A549 (cell line): Measurements from ENCODE around the gene ILK. TPM values are rescaled to one million over a fixed set of nuclear protein-coding genes. Genes with fewer than 3 reads are reported as not detected.

ENCODE experiments used
- ATAC-seq, 2 experiments: fragments of 200-7000 bp in 1 of 2; fragments of >200 bp in 1 of 2; cut with Nextera tagmentation in 1 of 2; cut with Tn5 transposase in 1 of 2; 3 replicates each; pipeline versions ENCODE4 v1.8.0 to v1.9.1; 2018 to 2020; ENCODE audit warnings: mild to moderate bottlenecking in 1 of 2, moderate library complexity in 1 of 2
- CTCF ChIA-PET: fragments of 300-600 bp; sonication (Branson Sonifier 250); formaldehyde crosslinking; extraction: SDS; loops from one replicate; lab custom pipeline; 2021; ENCODE audit warnings: antibody characterized with exemption, inconsistent platforms; lab: Yijun Ruan, JAX
- POLR2A ChIA-PET: fragments of 350-600 bp; formaldehyde crosslinking; extraction: SDS; loops from one replicate; lab custom pipeline; 2021; ENCODE audit warnings: antibody characterized with exemption, inconsistent platforms; lab: Yijun Ruan, JAX
- DNase-seq, 2 experiments: peaks; one replicate each; pipeline versions ENCODE4 v3.0.0 to v3.0.0-alpha.2; 2011 to 2016; ENCODE audit warnings: low read depth in 1 of 2, low spot score in 1 of 2
- FAIRE-seq: peaks from 2 replicates; lab custom pipeline; 2011; peaks lifted over from hg19 to GRCh38; lab: Jason Lieb, UNC
- H3K27ac ChIP-seq, 2 experiments: fragments of >200 bp; sonication (Bioruptor Twin); formaldehyde crosslinking; 3 replicates each; pipeline ENCODE4 v1.5.1; 2016 to 2017
- H3K4me1 ChIP-seq: fragments of >200 bp; sonication (Bioruptor Twin); formaldehyde crosslinking; 3 replicates; pipeline ENCODE4 v1.6.1; 2016
- H3K4me2 ChIP-seq: fragments of >200 bp; sonication (Bioruptor Twin); formaldehyde crosslinking; 3 replicates; pipeline ENCODE4 v1.6.1; 2016
- H3K4me3 ChIP-seq: fragments of >200 bp; sonication (Bioruptor Twin); formaldehyde crosslinking; 3 replicates; pipeline ENCODE4 v1.5.1; 2016
- H3K9me3 ChIP-seq: fragments of >200 bp; sonication (Bioruptor Twin); formaldehyde crosslinking; 3 replicates; pipeline ENCODE4 v1.6.1; 2016
- BCL3 ChIP-seq: fragments of >200 bp; sonication (Bioruptor Twin); formaldehyde crosslinking; IDR thresholded peaks from 3 replicates; pipeline ENCODE4 v1.6.1; 2016
- CEBPB ChIP-seq, 2 experiments: fragments of >200 bp in 1 of 2; sonication (Bioruptor Twin) in 1 of 2; formaldehyde crosslinking in 1 of 2; IDR thresholded peaks; 2 replicates each; pipeline ENCODE4 v1.6.1; 2012 to 2016
- EHMT2 ChIP-seq: fragments of 200-600 bp; sonication (generic); IDR thresholded peaks from 2 replicates; pipeline ENCODE4 v1.6.1; 2016; ENCODE audit warnings: antibody characterized with exemption, low read depth, mild to moderate bottlenecking, moderate library complexity
- EP300 ChIP-seq, 2 experiments: fragments of >200 bp; sonication (Bioruptor Twin); formaldehyde crosslinking; IDR thresholded peaks; 2 replicates in 1 of 2; 3 replicates in 1 of 2; pipeline ENCODE4 v1.6.1; 2016 to 2017
- ESRRA ChIP-seq: fragments of 150-350 bp; IDR thresholded peaks from 2 replicates; pipeline ENCODE4 v1.6.1; 2014; ENCODE audit warnings: mild to moderate bottlenecking, low read length, borderline replicate concordance
- FOSL2 ChIP-seq, 2 experiments: fragments of 450-650 bp in 1 of 2; fragments of >200 bp in 1 of 2; sonication (Bioruptor Twin) in 1 of 2; formaldehyde crosslinking; IDR thresholded peaks; 2 replicates each; pipeline versions ENCODE4 v1.5.0 to v1.6.1; 2016 to 2020; ENCODE audit warnings: mild to moderate bottlenecking in 1 of 2, moderate library complexity in 1 of 2
- KDM1A ChIP-seq: fragments of 200-600 bp; sonication (generic); IDR thresholded peaks from 2 replicates; pipeline ENCODE4 v1.6.1; 2016; ENCODE audit warnings: low read depth, mild to moderate bottlenecking
- KDM5A ChIP-seq: fragments of 200-600 bp; sonication (generic); IDR thresholded peaks from 2 replicates; pipeline ENCODE4 v1.6.1; 2016; ENCODE audit warnings: antibody characterized with exemption, mild to moderate bottlenecking
- MAFK ChIP-seq: fragments of 450-650 bp; IDR thresholded peaks from 2 replicates; pipeline ENCODE4 v1.6.1; 2014; ENCODE audit not compliant: partially characterized antibody
- MYC ChIP-seq: IDR thresholded peaks from 2 replicates; pipeline ENCODE4 v1.6.1; 2012; ENCODE audit warnings: mild to moderate bottlenecking, inconsistent platforms, low read length, improper control_type of control experiment, borderline replicate concordance
- NPAS2 ChIP-seq: fragments of 250-450 bp; sonication (Bioruptor Pico); IDR thresholded peaks from 2 replicates; pipeline ENCODE4 v1.8.0; 2022; ENCODE audit warnings: mild to moderate bottlenecking, moderate library complexity, borderline replicate concordance
- RARB ChIP-seq: fragments of 250-450 bp; sonication (Bioruptor Pico); IDR thresholded peaks from 2 replicates; pipeline ENCODE4 v1.8.0; 2021; ENCODE audit warnings: mild to moderate bottlenecking, moderate library complexity
- RCOR1 ChIP-seq: fragments of 150-350 bp; IDR thresholded peaks from 2 replicates; pipeline ENCODE4 v1.6.1; 2014; ENCODE audit warnings: antibody characterized with exemption, low read length, low read depth
- RNF2 ChIP-seq: fragments of 200-600 bp; sonication (generic); IDR thresholded peaks from 2 replicates; pipeline ENCODE4 v1.6.1; 2016; ENCODE audit warnings: low read depth, mild to moderate bottlenecking, antibody characterized with exemption, moderate library complexity, borderline replicate concordance
- SMC3 ChIP-seq: fragments of >200 bp; sonication (Bioruptor Twin); formaldehyde crosslinking; IDR thresholded peaks from 3 replicates; pipeline ENCODE4 v1.6.1; 2018; ENCODE audit warnings: inconsistent platforms
- WGBS: methylation state at CpG from one replicate; pipeline ENCODE4 v1.1.6; 2017; ENCODE audit errors: missing lambda C conversion rate; 5-methylcytosine and 5-hydroxymethylcytosine counted together
- polyA plus RNA-seq, 4 experiments: library from polyadenylated mRNA; depleted of rRNA in 3 of 4; stranded (reverse); fragments of >200 nt; fragmentation: RNase III in 1 of 4; extraction: RNeasy Plus Mini Kit Qiagen cat#74134 plus additional on column Dnase treatment in 1 of 4; gene quantifications; 2 replicates in 3 of 4; 3 replicates in 1 of 4; pipeline ENCODE4 v1.2.3, GENCODE V29; 2011 to 2017
- TF ChIP-seq, protein P1 (sequence below): fragments of >200 bp; sonication (Bioruptor Twin); formaldehyde crosslinking; IDR thresholded peaks from 2 replicates; pipeline ENCODE4 v1.6.1; 2016
- TF ChIP-seq, protein P2 (sequence below): IDR thresholded peaks from 2 replicates; pipeline ENCODE4 v1.6.1; 2012; ENCODE audit warnings: low read depth, borderline replicate concordance
- TF ChIP-seq, protein P3 (sequence below): fragments of 200-600 bp; sonication (generic); IDR thresholded peaks from 2 replicates; pipeline ENCODE4 v1.6.1; 2016; ENCODE audit warnings: antibody characterized with exemption, mild to moderate bottlenecking, moderate library complexity
- TF ChIP-seq, protein P4 (sequence below): fragments of 150-350 bp; IDR thresholded peaks from 2 replicates; pipeline ENCODE4 v1.6.1; 2014; ENCODE audit warnings: low read depth, mild to moderate bottlenecking, low read length

ILK gene
- polyA plus RNA-seq, 2 of the 4 experiments (the other 2 are of a cell fraction) = 108 to 109 TPM

DNA sequence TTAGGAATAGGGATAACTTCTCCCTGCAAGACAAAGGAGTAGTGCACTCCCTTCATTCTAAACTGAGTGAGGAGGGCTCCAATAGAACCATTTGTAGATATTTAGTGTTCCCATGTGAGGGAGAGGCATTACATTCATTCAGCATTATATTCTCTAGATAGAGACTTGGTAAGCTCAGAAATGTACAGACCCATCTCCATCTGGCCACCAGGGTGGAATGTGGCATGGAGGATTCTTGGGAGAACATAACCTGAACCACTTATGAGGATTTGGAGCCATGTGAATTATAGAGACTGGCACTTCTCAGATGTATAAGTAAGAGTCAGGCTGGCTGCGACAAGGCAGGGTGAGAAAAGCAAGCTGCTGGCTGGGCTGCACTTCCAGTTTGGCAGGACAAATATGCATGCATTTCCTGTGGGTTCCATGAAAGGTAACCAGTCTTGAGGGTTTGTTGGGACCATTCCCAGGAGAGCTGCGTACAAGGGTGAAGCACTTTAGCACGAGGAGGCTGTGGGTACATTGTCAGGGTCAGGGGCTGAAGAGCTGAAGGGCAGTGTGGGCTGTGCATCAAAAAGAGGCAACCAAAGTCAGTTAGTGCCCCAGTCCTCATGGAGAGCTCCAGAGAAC, 9.3 kb upstream of the ILK start:
- Histone ChIP-seq H3K9me3 (no peaks in the 10 kb centered on the region), H3K4me3 (no peak overlapping the region), H3K4me2 (no peak overlapping the region), H3K4me1 (no peaks in the 10 kb centered on the region), H3K27ac (no peak overlapping the region)
- WGBS = 93% methylated on average over 3 of the region's 3 CpGs
- no peak for TF ChIP-seq RNF2
- ATAC-seq (peak; percentile 59; a peak in 4 of 6 replicates), DNase-seq (no peak), FAIRE-seq (no peak)
- ChIA-PET POLR2A (no interaction called here), CTCF (interaction anchor here (0.9 to 1.4 kb wide), 5 partner anchors 11 to 64 kb away, joined by 3 to 4 read pairs (median 3); no protein-coding TSS in a partner anchor)

GRCh38 chr11:6596239-6596877, 7.2 kb upstream of the ILK start:
- POLR2A ChIA-PET = no interaction called here

GRCh38 chr11:6598555-6598954, 5.0 kb upstream of the ILK start:
- H3K4me1 ChIP-seq = peaks cover 8% of the 10 kb centered on the region; the same call in 2 of the 3 replicates
- H3K4me3 ChIP-seq = no peak overlapping the region
- POLR2A ChIA-PET = no interaction called here
- H3K4me2 ChIP-seq = no peak overlapping the region
- no peak for ATAC-seq
- CTCF ChIA-PET = interaction anchor here (0.6 to 1.8 kb wide), 4 partner anchors 18 to 1986 kb away, joined by 3 to 5 read pairs (median 4); no protein-coding TSS in a partner anchor
- no peak for DNase-seq
- no peak for FAIRE-seq
- H3K9me3 ChIP-seq = no peaks in the 10 kb centered on the region
- TF ChIP-seq CEBPB (IDR thresholded peaks at IDR 0.05) (no peak), BCL3 (no peak), KDM5A (no peak), RCOR1 (no peak), KDM1A (no peak), RARB (no peak), EP300 (IDR thresholded peaks at IDR 0.05) (no peak), FOSL2 (IDR thresholded peaks at IDR 0.05) (no peak), FOSL2 (CRISPR knock-in tag; IDR thresholded peaks at IDR 0.05) (no peak), MYC (no peak), EHMT2 (no peak)
- TF ChIP-seq, protein P1, sequence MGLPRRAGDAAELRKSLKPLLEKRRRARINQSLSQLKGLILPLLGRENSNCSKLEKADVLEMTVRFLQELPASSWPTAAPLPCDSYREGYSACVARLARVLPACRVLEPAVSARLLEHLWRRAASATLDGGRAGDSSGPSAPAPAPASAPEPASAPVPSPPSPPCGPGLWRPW = no peak
- TF ChIP-seq, protein P2, sequence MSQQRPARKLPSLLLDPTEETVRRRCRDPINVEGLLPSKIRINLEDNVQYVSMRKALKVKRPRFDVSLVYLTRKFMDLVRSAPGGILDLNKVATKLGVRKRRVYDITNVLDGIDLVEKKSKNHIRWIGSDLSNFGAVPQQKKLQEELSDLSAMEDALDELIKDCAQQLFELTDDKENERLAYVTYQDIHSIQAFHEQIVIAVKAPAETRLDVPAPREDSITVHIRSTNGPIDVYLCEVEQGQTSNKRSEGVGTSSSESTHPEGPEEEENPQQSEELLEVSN = no peak
- TF ChIP-seq, all 56 proteins: peak for 0
- H3K27ac ChIP-seq = no peak overlapping the region
- 87% methylated on average over 3 of the region's 3 CpGs for WGBS

More at GRCh38 chr11:6596239-6596877, 7.2 kb upstream of the ILK start:
- Histone ChIP-seq H3K4me1 (no peaks in the 10 kb centered on the region), H3K27ac (no peak overlapping the region), H3K4me3 (no peak overlapping the region), H3K4me2 (no peak overlapping the region), H3K9me3 (no peaks in the 10 kb centered on the region)
- 90% methylated on average over 5 of the region's 5 CpGs for WGBS
- no peak for TF ChIP-seq NPAS2
- TF ChIP-seq CEBPB (IDR thresholded peaks at IDR 0.05) = no peak
- TF ChIP-seq SMC3 = no peak
- TF ChIP-seq BCL3 = no peak
- TF ChIP-seq MAFK = no peak
- no peak for TF ChIP-seq RARB
- TF ChIP-seq, protein P3, sequence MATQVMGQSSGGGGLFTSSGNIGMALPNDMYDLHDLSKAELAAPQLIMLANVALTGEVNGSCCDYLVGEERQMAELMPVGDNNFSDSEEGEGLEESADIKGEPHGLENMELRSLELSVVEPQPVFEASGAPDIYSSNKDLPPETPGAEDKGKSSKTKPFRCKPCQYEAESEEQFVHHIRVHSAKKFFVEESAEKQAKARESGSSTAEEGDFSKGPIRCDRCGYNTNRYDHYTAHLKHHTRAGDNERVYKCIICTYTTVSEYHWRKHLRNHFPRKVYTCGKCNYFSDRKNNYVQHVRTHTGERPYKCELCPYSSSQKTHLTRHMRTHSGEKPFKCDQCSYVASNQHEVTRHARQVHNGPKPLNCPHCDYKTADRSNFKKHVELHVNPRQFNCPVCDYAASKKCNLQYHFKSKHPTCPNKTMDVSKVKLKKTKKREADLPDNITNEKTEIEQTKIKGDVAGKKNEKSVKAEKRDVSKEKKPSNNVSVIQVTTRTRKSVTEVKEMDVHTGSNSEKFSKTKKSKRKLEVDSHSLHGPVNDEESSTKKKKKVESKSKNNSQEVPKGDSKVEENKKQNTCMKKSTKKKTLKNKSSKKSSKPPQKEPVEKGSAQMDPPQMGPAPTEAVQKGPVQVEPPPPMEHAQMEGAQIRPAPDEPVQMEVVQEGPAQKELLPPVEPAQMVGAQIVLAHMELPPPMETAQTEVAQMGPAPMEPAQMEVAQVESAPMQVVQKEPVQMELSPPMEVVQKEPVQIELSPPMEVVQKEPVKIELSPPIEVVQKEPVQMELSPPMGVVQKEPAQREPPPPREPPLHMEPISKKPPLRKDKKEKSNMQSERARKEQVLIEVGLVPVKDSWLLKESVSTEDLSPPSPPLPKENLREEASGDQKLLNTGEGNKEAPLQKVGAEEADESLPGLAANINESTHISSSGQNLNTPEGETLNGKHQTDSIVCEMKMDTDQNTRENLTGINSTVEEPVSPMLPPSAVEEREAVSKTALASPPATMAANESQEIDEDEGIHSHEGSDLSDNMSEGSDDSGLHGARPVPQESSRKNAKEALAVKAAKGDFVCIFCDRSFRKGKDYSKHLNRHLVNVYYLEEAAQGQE = no peak
- TF ChIP-seq KDM1A = no peak
- no peak for TF ChIP-seq ESRRA
- TF ChIP-seq, protein P4, sequence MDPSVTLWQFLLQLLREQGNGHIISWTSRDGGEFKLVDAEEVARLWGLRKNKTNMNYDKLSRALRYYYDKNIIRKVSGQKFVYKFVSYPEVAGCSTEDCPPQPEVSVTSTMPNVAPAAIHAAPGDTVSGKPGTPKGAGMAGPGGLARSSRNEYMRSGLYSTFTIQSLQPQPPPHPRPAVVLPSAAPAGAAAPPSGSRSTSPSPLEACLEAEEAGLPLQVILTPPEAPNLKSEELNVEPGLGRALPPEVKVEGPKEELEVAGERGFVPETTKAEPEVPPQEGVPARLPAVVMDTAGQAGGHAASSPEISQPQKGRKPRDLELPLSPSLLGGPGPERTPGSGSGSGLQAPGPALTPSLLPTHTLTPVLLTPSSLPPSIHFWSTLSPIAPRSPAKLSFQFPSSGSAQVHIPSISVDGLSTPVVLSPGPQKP = no peak
- CTCF ChIA-PET = interaction anchor here (0.6 to 1.4 kb wide), 4 partner anchors 71 to 217 kb away, joined by 3 to 4 read pairs (median 4); partner anchors contain the start of gene MRPL17
- ATAC-seq = no peak
- FAIRE-seq = no peak
- DNase-seq = no peak
